SK-N-SH (cell line): ENCODE data around the gene ERAP2. TPM values are rescaled to one million over a fixed set of nuclear protein-coding genes. Genes with fewer than 3 reads are reported as not detected.

Source experiments
- CTCF ChIA-PET: fragments of 300-600, 350-600 bp; formaldehyde crosslinking; extraction: SDS; loops from one replicate; lab custom pipeline; 2021; lab: Yijun Ruan, JAX
- POLR2A ChIA-PET: fragments of 350-600 bp; sonication (Branson Sonifier 250); formaldehyde crosslinking; extraction: SDS; loops from one replicate; lab custom pipeline; 2020; ENCODE audit warnings: antibody characterized with exemption, inconsistent platforms; lab: Yijun Ruan, JAX
- DNase-seq: peaks from one replicate; pipeline ENCODE4 v3.0.0; 2012
- H2AFZ ChIP-seq: fragments of 200-600 bp; sonication (generic); 2 replicates; pipeline ENCODE4 v1.8.1; 2016; ENCODE audit warnings: antibody characterized with exemption, mild to moderate bottlenecking, low read depth
- H3F3A ChIP-seq: fragments of 200-600 bp; sonication (generic); replicated peaks from 2 replicates; pipeline ENCODE3; 2016; ENCODE audit warnings: antibody characterized with exemption, mild to moderate bottlenecking; ENCODE audit not compliant: insufficient read depth
- H3K27ac ChIP-seq, 2 experiments: fragments of 200-500 bp in 1 of 2; fragments of 200-600 bp in 1 of 2; sonication (Bioruptor generic) in 1 of 2; sonication (generic), shearing (Covaris generic) in 1 of 2; 2 replicates each; pipeline versions ENCODE4 v1.5.1 to v1.6.1; 2014 to 2016; ENCODE audit warnings: low read depth in 2 of 2, inconsistent platforms in 1 of 2, low read length in 1 of 2, mild to moderate bottlenecking in 1 of 2, mixed read lengths in 1 of 2
- H3K27me3 ChIP-seq: fragments of 200-600 bp; sonication (generic), shearing (Covaris generic); 2 replicates; pipeline ENCODE4 v1.6.1; 2016; ENCODE audit warnings: mixed run types; ENCODE audit not compliant: insufficient read depth
- H3K36me3 ChIP-seq, 2 experiments: fragments of 200-500 bp in 1 of 2; fragments of 200-600 bp in 1 of 2; sonication (Bioruptor generic) in 1 of 2; sonication (generic) in 1 of 2; replicated peaks in 1 of 2; 2 replicates each; pipeline versions ENCODE3 to v1.5.1; 2014 to 2016; ENCODE audit warnings: low read length in 1 of 2, mild to moderate bottlenecking in 1 of 2; ENCODE audit not compliant: insufficient read depth in 2 of 2, control insufficient read depth in 1 of 2
- H3K4me1 ChIP-seq, 2 experiments: fragments of 200-500 bp in 1 of 2; fragments of 200-600 bp in 1 of 2; sonication (Bioruptor generic) in 1 of 2; sonication (generic), shearing (Covaris generic) in 1 of 2; 2 replicates each; pipeline versions ENCODE4 v1.5.1 to v1.6.1; 2014 to 2016; ENCODE audit warnings: low read depth in 1 of 2, low read length in 1 of 2, mixed run types in 1 of 2; ENCODE audit not compliant: insufficient read depth in 2 of 2, control insufficient read depth in 1 of 2
- H3K4me2 ChIP-seq: fragments of 200-600 bp; sonication (generic), shearing (Covaris generic); 2 replicates; pipeline ENCODE4 v1.6.1; 2017; ENCODE audit warnings: mixed run types
- H3K4me3 ChIP-seq, 2 experiments: fragments of 200-500 bp in 1 of 2; fragments of 200-600 bp in 1 of 2; sonication (Bioruptor generic) in 1 of 2; sonication (generic), shearing (Covaris generic) in 1 of 2; 2 replicates each; pipeline versions ENCODE4 v1.5.1 to v1.8.1; 2014 to 2016; ENCODE audit warnings: low read depth in 2 of 2, inconsistent platforms in 1 of 2, low read length in 1 of 2, mild to moderate bottlenecking in 1 of 2, mixed read lengths in 1 of 2, moderate library complexity in 1 of 2
- H3K79me2 ChIP-seq: fragments of 200-600 bp; sonication (generic); 2 replicates; pipeline ENCODE4 v1.8.1; 2017; ENCODE audit warnings: mild to moderate bottlenecking; ENCODE audit not compliant: insufficient read depth
- H3K9ac ChIP-seq: fragments of 200-600 bp; sonication (generic); 2 replicates; pipeline ENCODE4 v1.6.1; 2017; ENCODE audit warnings: mixed run types
- H3K9me2 ChIP-seq: fragments of 200-600 bp; sonication (generic); 2 replicates; pipeline ENCODE4 v1.6.1; 2017; ENCODE audit warnings: mixed run types
- H3K9me3 ChIP-seq: fragments of 200-600 bp; sonication (generic); 2 replicates; pipeline ENCODE4 v1.6.1; 2017; ENCODE audit warnings: mixed run types, mild to moderate bottlenecking, moderate library complexity
- H4K20me1 ChIP-seq: fragments of 200-600 bp; sonication (generic); 2 replicates; pipeline ENCODE4 v1.6.1; 2017; ENCODE audit warnings: mild to moderate bottlenecking, mixed run types; ENCODE audit not compliant: insufficient read depth
- CHD2 ChIP-seq: fragments of 150-350 bp; IDR thresholded peaks from 2 replicates; pipeline ENCODE4 v1.6.1; 2018; ENCODE audit warnings: low read length; ENCODE audit not compliant: partially characterized antibody
- EZH2phosphoT487 ChIP-seq: fragments of 200-600 bp; sonication (generic); IDR thresholded peaks from 2 replicates; pipeline ENCODE4 v1.6.1; 2017; ENCODE audit warnings: low read depth, mixed run types, mild to moderate bottlenecking, antibody characterized with exemption, moderate library complexity, borderline replicate concordance
- FOXM1 ChIP-seq: IDR thresholded peaks from 2 replicates; pipeline ENCODE4 v1.4.0; 2012; ENCODE audit warnings: low read depth, mild to moderate bottlenecking
- NFIC ChIP-seq: IDR thresholded peaks from 2 replicates; pipeline ENCODE4 v1.4.0; 2012; ENCODE audit warnings: borderline replicate concordance
- PBX3 ChIP-seq: IDR thresholded peaks from 2 replicates; pipeline ENCODE4; 2012
- RCOR1 ChIP-seq: fragments of 150-350 bp; IDR thresholded peaks from 2 replicates; pipeline ENCODE4 v1.6.1; 2017; ENCODE audit warnings: antibody characterized with exemption, low read length
- SIN3A ChIP-seq: IDR thresholded peaks from 2 replicates; pipeline ENCODE4 v1.6.1; 2012; ENCODE audit warnings: low read depth, mild to moderate bottlenecking, low read length, moderate library complexity, borderline replicate concordance
- WGBS: methylation state at CpG from one replicate; pipeline ENCODE4 v1.1.6; 2017; ENCODE audit warnings: low lambda C conversion rate; 5-methylcytosine and 5-hydroxymethylcytosine counted together
- polyA plus RNA-seq, 3 experiments: library from polyadenylated mRNA; depleted of rRNA; stranded (reverse); fragments of >200 nt; gene quantifications; 2 replicates each; pipeline ENCODE4 v1.2.3, GENCODE V29; 2012
- TF ChIP-seq, protein P1 (sequence below): IDR thresholded peaks from 2 replicates; pipeline ENCODE4 v1.6.1; 2012; ENCODE audit warnings: mild to moderate bottlenecking, low read depth, low read length, moderate library complexity
- TF ChIP-seq, protein P2 (sequence below): IDR thresholded peaks from 2 replicates; pipeline ENCODE4 v1.4.0; 2012; ENCODE audit warnings: low read depth, borderline replicate concordance
- TF ChIP-seq, protein P3 (sequence below): fragments of 150-350 bp; IDR thresholded peaks from 2 replicates; pipeline ENCODE4 v1.6.1; 2016; ENCODE audit warnings: mild to moderate bottlenecking, low read depth, low read length

The ERAP2 gene
- polyA plus RNA-seq, 1 of the 3 experiments (the other 2 are of a cell fraction): 13.2 TPM

GRCh38 chr5:96935559-96936430 is 59.5 kb downstream of the ERAP2 start, which contains the start of gene LNPEP (continued):
- TF ChIP-seq, protein P1, sequence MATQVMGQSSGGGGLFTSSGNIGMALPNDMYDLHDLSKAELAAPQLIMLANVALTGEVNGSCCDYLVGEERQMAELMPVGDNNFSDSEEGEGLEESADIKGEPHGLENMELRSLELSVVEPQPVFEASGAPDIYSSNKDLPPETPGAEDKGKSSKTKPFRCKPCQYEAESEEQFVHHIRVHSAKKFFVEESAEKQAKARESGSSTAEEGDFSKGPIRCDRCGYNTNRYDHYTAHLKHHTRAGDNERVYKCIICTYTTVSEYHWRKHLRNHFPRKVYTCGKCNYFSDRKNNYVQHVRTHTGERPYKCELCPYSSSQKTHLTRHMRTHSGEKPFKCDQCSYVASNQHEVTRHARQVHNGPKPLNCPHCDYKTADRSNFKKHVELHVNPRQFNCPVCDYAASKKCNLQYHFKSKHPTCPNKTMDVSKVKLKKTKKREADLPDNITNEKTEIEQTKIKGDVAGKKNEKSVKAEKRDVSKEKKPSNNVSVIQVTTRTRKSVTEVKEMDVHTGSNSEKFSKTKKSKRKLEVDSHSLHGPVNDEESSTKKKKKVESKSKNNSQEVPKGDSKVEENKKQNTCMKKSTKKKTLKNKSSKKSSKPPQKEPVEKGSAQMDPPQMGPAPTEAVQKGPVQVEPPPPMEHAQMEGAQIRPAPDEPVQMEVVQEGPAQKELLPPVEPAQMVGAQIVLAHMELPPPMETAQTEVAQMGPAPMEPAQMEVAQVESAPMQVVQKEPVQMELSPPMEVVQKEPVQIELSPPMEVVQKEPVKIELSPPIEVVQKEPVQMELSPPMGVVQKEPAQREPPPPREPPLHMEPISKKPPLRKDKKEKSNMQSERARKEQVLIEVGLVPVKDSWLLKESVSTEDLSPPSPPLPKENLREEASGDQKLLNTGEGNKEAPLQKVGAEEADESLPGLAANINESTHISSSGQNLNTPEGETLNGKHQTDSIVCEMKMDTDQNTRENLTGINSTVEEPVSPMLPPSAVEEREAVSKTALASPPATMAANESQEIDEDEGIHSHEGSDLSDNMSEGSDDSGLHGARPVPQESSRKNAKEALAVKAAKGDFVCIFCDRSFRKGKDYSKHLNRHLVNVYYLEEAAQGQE: peak; percentile 57; the same call in 1 of the 2 replicates
- TF ChIP-seq FOXM1 (no peak), SIN3A (peak; percentile 89; the same call in 1 of the 2 replicates), NFIC (no peak)
- TF ChIP-seq, protein P2, sequence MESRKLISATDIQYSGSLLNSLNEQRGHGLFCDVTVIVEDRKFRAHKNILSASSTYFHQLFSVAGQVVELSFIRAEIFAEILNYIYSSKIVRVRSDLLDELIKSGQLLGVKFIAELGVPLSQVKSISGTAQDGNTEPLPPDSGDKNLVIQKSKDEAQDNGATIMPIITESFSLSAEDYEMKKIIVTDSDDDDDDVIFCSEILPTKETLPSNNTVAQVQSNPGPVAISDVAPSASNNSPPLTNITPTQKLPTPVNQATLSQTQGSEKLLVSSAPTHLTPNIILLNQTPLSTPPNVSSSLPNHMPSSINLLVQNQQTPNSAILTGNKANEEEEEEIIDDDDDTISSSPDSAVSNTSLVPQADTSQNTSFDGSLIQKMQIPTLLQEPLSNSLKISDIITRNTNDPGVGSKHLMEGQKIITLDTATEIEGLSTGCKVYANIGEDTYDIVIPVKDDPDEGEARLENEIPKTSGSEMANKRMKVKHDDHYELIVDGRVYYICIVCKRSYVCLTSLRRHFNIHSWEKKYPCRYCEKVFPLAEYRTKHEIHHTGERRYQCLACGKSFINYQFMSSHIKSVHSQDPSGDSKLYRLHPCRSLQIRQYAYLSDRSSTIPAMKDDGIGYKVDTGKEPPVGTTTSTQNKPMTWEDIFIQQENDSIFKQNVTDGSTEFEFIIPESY: no peak
- TF ChIP-seq, protein P3, sequence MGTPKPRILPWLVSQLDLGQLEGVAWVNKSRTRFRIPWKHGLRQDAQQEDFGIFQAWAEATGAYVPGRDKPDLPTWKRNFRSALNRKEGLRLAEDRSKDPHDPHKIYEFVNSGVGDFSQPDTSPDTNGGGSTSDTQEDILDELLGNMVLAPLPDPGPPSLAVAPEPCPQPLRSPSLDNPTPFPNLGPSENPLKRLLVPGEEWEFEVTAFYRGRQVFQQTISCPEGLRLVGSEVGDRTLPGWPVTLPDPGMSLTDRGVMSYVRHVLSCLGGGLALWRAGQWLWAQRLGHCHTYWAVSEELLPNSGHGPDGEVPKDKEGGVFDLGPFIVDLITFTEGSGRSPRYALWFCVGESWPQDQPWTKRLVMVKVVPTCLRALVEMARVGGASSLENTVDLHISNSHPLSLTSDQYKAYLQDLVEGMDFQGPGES: no peak

DNA sequence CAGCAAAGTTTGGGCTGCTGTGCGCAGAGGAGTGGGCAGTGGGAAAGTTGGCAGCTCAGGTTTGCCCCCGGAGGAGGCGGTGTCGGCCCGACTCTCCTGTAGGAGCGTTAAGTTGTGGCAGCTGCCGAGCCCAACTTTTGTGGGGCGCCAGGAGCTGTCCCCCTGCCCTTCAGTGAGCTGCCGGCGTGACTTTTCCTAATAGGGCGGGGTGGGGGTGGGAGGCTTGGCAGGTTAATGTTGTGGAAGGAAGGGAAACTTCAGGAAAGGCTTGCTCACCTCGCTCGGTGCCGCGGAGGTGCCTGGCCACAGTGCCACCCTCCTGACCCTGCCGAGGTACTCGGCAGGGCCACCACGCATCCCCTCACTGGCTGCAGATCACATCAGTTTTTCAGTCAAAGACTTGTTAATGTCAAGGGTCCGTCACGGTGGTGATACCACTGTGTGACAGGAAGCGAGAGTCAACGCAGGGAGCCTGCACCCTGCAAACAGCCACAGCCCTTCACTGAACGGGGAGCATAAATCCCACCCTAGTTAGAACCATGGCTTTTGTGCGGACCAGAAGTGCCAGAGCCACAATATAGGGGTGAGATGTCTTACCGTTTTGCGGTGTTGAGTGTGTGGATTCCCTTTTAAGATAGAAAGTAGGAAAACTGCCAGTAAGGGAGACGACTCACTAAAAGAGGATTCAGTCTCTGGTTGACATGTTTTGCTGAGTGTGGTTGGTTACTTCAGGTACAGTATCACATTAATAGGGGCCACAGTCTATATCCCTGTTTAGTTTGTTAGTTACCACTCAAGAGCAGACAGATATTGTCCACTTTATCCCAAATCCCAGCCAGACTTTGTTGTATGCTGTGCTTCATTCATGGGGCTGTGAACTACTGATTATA is 60.4 kb downstream of the ERAP2 start:
- Histone ChIP-seq H3K9ac (peak overlapping the region; percentile 93), H3K9me2 (no peaks in the 10 kb centered on the region), H3K4me2 (peak overlapping the region; percentile 96), H3K36me3 (no peaks in the 10 kb centered on the region), H3F3A (peaks cover 15% of the 10 kb centered on the region), H3K27ac (peak overlapping the region; percentile 81 to 95), H3K9me3 (no peaks in the 10 kb centered on the region), H3K79me2 (peaks cover 56% of the 10 kb centered on the region), H4K20me1 (peaks cover 5% of the 10 kb centered on the region; the same call in 1 of the 2 replicates), H3K27me3 (no peaks in the 10 kb centered on the region), H3K4me3 (peak overlapping the region; percentile 91 to 95), H2AFZ (no peak overlapping the region), H3K4me1 (peaks cover 8 to 24% of the 10 kb centered on the region in 2 experiments; a peak in 3 of 4 replicates)
- ChIA-PET CTCF (interaction anchor here (0.7 to 1.9 kb wide), 10 partner anchors 9 to 221 kb away, joined by 3 to 10 read pairs (median 3); partner anchors contain the start of gene LIX1), POLR2A (interaction anchor here (0.6 to 1.1 kb wide), 4 partner anchors 68 to 285 kb away, joined by 3 read pairs; no protein-coding TSS in a partner anchor)
- under 1% methylated on average over 15 of the region's 27 CpGs for WGBS
- peak; percentile 28 for DNase-seq
- TF ChIP-seq RCOR1 (no peak), EZH2phosphoT487 (no peak), CHD2 (no peak), PBX3 (no peak)
- TF ChIP-seq, protein P1: no peak
- TF ChIP-seq, protein P2: no peak
